Loucy (cell line): Measurements from ENCODE around the gene FOXR1.
"Not testable (repeated sequence)": the region's sequence is repeated elsewhere in the genome, so short reads cannot be mapped to it uniquely, and the experiment has no call there.

Source experiments
- EZH2phosphoT487 ChIP-seq: fragments of 200-600 bp; IDR thresholded peaks from 2 replicates; pipeline ENCODE4 v1.6.1; 2018; ENCODE audit warnings: antibody characterized with exemption, mild to moderate bottlenecking, moderate library complexity, borderline replicate concordance
- TF ChIP-seq, protein P1 (sequence below): fragments of 200-600 bp; sonication (generic); conservative IDR thresholded peaks from 2 replicates; pipeline ENCODE4 v1.5.1; 2014; ENCODE audit warnings: mild to moderate bottlenecking, antibody characterized with exemption, low read length

- TF ChIP-seq, protein P1, sequence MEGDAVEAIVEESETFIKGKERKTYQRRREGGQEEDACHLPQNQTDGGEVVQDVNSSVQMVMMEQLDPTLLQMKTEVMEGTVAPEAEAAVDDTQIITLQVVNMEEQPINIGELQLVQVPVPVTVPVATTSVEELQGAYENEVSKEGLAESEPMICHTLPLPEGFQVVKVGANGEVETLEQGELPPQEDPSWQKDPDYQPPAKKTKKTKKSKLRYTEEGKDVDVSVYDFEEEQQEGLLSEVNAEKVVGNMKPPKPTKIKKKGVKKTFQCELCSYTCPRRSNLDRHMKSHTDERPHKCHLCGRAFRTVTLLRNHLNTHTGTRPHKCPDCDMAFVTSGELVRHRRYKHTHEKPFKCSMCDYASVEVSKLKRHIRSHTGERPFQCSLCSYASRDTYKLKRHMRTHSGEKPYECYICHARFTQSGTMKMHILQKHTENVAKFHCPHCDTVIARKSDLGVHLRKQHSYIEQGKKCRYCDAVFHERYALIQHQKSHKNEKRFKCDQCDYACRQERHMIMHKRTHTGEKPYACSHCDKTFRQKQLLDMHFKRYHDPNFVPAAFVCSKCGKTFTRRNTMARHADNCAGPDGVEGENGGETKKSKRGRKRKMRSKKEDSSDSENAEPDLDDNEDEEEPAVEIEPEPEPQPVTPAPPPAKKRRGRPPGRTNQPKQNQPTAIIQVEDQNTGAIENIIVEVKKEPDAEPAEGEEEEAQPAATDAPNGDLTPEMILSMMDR: not testable (repeated sequence)
- not testable (repeated sequence) for TF ChIP-seq EZH2phosphoT487
These were observed 45.8 kb downstream of the FOXR1 start for GRCh38 chr11:119017377-119017776.
